DOHH2 (cell line): ENCODE data around the gene SCLT1.

Experiments
- EZH2phosphoT487 ChIP-seq: fragments of 200-600 bp; sonication (generic); IDR thresholded peaks from 2 replicates; pipeline ENCODE4 v1.6.1; 2017; ENCODE audit warnings: borderline replicate concordance, mild to moderate bottlenecking, antibody characterized with exemption, low read length, moderate library complexity, mixed read lengths
- TF ChIP-seq, protein P1 (sequence below): fragments of 200-600 bp; sonication (generic); IDR thresholded peaks from one replicate; pipeline ENCODE4 v1.5.1; 2014; ENCODE audit warnings: antibody characterized with exemption, mild to moderate bottlenecking, low read depth, low read length; ENCODE audit not compliant: poor library complexity, severe bottlenecking

- TF ChIP-seq EZH2phosphoT487 = no peak
- TF ChIP-seq, protein P1, sequence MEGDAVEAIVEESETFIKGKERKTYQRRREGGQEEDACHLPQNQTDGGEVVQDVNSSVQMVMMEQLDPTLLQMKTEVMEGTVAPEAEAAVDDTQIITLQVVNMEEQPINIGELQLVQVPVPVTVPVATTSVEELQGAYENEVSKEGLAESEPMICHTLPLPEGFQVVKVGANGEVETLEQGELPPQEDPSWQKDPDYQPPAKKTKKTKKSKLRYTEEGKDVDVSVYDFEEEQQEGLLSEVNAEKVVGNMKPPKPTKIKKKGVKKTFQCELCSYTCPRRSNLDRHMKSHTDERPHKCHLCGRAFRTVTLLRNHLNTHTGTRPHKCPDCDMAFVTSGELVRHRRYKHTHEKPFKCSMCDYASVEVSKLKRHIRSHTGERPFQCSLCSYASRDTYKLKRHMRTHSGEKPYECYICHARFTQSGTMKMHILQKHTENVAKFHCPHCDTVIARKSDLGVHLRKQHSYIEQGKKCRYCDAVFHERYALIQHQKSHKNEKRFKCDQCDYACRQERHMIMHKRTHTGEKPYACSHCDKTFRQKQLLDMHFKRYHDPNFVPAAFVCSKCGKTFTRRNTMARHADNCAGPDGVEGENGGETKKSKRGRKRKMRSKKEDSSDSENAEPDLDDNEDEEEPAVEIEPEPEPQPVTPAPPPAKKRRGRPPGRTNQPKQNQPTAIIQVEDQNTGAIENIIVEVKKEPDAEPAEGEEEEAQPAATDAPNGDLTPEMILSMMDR = no peak
These were observed 239.6 kb downstream of the SCLT1 start for GRCh38 chr4:128853741-128854140.
